ENCODE results near the gene ITGB5.
A peak's percentile ranks its signal among the peaks of the same experiment; 100 is the strongest.
"Not testable (repeated sequence)": the region's sequence is repeated elsewhere in the genome, so short reads cannot be mapped to it uniquely, and the experiment has no call there.

ITGB5 gene

GRCh38 chr3:124758851-124759635 lies 128.1 kb downstream of the ITGB5 start:
- DNase-seq (ENCODE audit: low read depth in 1 of 2, low spot score in 1 of 2), result no peak

DNA sequence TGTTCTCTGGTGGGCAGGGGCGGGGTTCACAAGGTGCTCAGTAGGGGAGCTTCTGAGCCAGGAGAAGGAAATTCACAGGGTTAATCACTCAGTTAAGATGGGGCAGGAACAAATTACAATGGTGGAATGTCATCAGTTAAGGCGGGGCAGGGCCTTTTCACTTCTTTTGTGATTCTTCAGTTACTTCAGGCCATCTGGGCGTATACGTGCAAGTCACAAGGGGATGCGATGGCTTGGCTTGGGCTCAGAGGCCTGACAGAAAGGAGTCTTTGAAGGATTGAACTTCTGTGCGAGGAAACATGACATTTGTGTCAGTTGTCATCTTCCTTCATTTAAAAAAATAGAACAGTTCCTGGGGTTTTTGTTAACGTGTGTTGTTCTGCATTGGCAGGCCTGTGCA lies 129.2 kb downstream of the ITGB5 start:
- not testable (repeated sequence) for DNase-seq (ENCODE audit: low read depth in 1 of 2, low spot score in 1 of 2)

DNA sequence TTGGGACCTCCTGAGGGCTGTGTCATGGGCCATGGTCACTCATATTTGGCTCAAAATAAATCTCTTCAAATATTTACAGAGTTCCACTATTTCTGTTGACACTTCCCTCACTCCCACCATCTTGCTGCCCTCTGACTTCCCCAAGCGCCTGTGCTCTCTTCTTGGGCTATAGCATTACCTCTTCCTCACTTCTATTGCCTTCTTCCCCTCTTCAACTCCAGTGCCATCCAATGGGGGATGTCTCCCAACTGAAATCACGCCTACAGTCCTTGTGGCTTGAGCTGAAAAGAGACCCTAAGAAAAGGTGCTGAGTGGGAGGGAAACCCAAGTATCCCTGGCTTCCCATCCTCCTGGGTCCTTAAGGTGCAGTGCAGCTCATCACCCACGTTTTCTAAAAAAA lies 135.1 kb downstream of the ITGB5 start:
- no peak for DNase-seq (ENCODE audit: low read depth in 1 of 2, low spot score in 1 of 2)

GRCh38 chr3:124751501-124751900 lies 135.7 kb downstream of the ITGB5 start:
- DNase-seq (ENCODE audit: low read depth in 1 of 2, low spot score in 1 of 2), result no peak

GRCh38 chr3:124749877-124750276 lies 137.3 kb downstream of the ITGB5 start:
- DNase-seq (ENCODE audit: low read depth in 1 of 2, low spot score in 1 of 2), result not testable (repeated sequence)

- DNase-seq (ENCODE audit: low read depth in 1 of 2, low spot score in 1 of 2), result no peak
Observed at GRCh38 chr3:124748560-124749198, 138.5 kb downstream of the ITGB5 start.

DNA sequence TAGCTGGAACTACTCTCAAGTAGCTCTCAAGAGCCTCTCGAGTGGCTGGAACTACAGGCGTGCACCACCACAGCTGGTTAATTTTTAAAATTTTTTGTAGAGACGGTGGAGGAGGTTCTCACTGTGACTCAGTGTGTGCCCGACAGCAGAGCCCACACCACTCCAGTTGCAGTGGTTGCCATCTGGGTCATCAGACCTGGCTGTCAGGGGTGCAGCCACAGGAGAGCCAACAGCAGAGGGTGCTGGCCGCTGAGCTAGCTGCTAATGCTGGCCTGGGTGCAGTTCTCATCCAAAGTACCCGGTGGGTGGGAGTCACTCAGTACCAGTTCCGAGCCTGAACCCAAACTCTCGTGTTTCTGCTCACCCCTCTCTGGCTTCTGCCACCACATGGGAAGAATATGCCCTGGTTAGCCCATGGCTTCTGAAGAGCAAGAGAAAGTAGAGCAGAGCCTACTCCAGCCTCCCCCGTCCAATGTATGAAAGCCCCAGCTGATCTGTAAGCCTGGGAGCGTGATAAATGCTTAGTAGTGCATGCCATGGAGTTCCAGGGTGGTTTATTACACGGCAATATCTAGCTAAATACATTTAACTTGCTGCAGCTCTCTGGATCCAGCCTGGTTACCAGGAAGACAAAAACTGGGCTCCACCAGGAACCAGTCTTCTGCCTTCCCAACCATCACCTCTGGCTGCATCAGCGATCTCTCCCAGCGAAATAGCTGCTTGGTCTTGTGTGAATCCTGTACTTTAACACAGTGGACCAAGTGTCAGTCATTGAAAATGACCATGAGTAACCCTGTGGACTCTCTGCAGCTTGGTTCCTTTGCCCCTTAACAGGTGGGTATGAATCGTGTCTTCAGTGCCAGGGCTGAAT lies 139.8 kb downstream of the ITGB5 start:
- no peak for DNase-seq (ENCODE audit: low read depth in 1 of 2, low spot score in 1 of 2)

- no peak for DNase-seq (ENCODE audit: low read depth in 1 of 2, low spot score in 1 of 2)
Observed at GRCh38 chr3:124745756-124746155, 141.4 kb downstream of the ITGB5 start.

- DNase-seq (ENCODE audit: low read depth in 1 of 2, low spot score in 1 of 2), result no peak
Observed at GRCh38 chr3:124741027-124741426, 146.1 kb downstream of the ITGB5 start.

GRCh38 chr3:124731760-124732159 lies 155.4 kb downstream of the ITGB5 start:
- no peak for DNase-seq (ENCODE audit: low read depth in 1 of 2, low spot score in 1 of 2)

GRCh38 chr3:124730941-124731297 lies 156.2 kb downstream of the ITGB5 start:
- DNase-seq (ENCODE audit: low read depth in 1 of 2, low spot score in 1 of 2), result no peak

GRCh38 chr3:124730129-124730940 lies 156.8 kb downstream of the ITGB5 start, which contains the start of gene UMPS:
TSS of gene UMPS (plus strand) at chr3:124730452. CDS start at chr3:124730472, 20 bp downstream.
- DNase-seq (ENCODE audit: low read depth in 1 of 2, low spot score in 1 of 2), result peak; percentile 72 to 95

- no peak for DNase-seq (ENCODE audit: low read depth in 1 of 2, low spot score in 1 of 2)
Observed at GRCh38 chr3:124722589-124722988, 164.6 kb downstream of the ITGB5 start.

DNA sequence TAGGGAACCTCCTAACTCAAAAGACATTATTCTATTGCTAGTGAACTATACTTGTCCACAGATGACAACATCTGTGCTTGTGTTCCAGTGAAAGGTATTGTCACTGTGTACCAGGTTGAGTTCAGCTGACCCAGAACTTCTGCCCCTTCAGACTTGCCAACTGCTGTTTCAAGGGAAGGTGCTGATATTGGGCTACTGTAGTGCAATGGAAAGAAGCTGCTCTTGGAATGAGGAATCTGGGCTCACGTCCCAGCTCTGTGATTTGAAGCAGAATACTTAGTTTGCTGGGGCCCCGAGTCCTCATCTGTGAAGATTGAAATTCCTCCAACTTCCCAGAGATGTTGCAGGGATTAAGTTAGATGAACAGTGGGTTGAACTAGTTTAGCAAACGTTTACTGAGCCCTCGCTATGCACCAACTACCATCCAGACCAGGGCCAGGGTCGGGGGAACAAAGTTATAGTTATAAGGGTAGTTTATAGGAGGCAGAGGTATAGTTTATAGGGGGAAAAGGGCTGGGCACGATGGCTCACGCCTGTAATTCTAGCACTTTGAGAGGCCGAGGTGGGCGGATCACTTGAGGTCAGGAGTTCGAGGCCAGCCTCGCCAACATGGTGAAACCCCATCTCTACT lies 172.8 kb downstream of the ITGB5 start:
- no peak for DNase-seq (ENCODE audit: low read depth in 1 of 2, low spot score in 1 of 2)

All from stimulated activated CD4-positive, alpha-beta T cell treated with anti-CD3 and anti-CD28 coated beads, Interleukin-15, amount 100 ng/mL, for 1 hour (primary cell).